GM12892 (cell line): ENCODE results near the gene DMC1.

Source experiments
- POLR2A ChIP-seq: IDR thresholded peaks from 2 replicates; pipeline ENCODE4 v1.6.1; 2011; ENCODE audit warnings: low read depth, low read length, control low read depth
- TAF1 ChIP-seq: IDR thresholded peaks from 2 replicates; pipeline ENCODE4 v1.6.1; 2011; ENCODE audit warnings: low read depth, mild to moderate bottlenecking, control low read depth, low read length, borderline replicate concordance

DNA sequence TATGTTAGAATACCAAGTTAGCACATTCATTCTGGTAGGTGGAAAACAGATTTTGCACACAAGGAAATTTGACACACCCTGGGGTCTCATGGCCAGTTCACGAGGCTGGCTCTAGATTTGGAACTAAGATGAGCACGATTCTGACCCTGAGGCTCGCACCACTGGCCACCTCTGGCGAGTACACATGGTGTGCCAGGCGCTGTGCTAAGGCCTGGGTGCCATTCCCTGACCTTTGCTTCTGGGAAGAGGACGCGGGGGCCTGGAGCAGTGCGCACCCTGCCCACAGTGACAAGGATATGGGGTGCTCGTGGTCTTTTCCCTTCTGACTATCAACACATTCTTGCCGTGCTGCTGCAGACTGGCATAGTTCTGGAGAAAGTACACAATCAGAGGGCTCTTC is 29.5 kb upstream of the DMC1 start:
- TF ChIP-seq TAF1: no peak
- no peak for TF ChIP-seq POLR2A
